ENCODE data around the gene FSTL4.

The FSTL4 gene

DNA sequence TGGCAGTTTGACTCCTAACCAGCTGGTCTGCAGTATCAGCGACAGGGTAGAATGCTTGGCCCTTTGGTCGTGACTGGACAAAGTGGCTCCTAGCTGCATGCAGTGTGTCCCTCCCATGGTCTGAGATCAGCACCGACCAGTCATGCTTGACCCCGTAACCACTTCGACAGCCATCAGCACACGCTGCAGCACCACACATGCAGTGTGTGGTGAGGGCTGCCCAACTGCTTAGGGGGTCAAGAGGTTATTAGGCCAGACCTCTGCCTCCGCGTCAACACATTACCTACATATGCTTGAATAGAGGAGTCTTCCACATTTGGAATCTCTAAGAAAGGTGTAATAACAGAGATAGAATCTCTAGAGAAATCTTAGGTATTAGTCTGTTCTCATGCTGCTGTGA is 139.1 kb downstream of the FSTL4 start:
- DNase-seq, result no peak

DNA sequence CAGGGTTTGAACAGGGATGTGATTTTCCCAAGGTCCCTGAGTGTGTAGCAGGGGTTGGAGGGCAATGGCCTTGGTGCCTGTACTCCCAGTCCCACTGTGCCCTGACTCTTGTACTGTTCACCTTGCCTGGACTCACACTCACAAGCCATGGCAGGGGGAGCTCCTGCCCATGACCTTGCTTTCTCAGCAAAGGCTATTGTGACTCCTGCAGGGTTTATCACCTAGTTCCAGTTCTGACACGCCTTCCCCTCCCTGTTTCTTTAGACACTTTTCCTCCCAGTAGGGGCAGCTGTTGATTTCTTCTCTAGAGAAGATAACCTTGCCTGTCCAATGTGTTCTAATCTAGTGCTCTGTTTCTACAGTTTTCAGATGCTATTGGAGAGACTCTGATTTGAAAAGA is 139.5 kb downstream of the FSTL4 start:
- DNase-seq, result no peak

GRCh38 chr5:133471699-133472098 is 140.6 kb downstream of the FSTL4 start:
- DNase-seq, result no peak

DNA sequence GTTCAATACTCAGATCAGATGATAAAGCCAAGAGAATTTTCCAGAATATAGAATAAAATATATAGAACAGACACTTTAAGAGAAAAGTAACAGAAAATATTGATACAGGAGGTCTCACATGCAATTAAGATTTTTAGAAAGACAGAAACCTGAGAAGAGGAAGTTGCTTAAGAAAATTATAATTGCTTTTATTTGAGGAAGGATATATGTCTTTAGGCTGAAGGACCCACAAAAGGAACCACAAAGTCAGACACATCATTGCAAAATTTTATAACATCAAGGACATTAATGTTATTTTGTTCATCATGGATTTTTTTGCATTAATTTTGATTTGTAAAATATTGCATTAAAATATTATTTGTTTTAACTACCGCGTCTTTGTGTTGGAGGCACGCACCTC is 141.5 kb downstream of the FSTL4 start:
- no peak for DNase-seq

DNA sequence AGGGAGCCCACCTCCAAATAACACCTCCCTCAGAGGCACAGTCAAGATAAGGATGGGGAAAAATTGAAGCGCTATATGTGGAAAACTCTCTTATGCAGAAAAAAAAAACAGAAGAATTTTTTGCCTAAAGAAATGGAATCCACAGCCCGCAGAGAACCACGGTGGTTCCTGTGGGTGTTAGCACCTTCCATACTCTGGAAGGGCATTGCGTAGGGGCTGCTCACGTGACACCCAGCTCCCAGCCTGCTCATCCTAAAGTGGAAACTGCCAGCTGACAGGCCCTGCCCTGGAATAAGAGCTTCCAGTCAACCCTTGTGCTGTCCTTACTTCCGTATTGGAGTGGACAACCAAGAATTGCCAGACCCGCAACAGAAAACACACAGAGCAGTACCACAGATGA is 142.5 kb downstream of the FSTL4 start:
- DNase-seq, result no peak

DNA sequence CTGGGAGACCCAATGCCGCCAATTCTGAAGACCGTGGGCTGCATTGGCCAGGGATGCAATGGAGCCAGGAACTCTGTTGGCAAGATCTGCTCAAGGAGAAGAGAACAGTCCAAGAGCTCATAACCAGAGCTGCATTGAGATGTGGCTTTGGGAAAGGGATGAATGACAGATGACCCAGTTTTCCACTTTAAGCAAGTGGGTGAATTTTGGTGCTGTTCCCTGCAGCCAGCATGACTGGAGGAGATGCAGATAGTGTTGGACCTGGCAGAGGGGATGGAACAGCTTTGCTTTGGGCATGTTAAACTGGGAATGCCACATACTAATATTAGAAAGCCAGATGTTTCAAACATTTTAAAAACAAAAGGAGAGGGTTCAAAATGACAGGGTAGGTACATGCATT is 143.1 kb downstream of the FSTL4 start:
- DNase-seq, result no peak

DNA sequence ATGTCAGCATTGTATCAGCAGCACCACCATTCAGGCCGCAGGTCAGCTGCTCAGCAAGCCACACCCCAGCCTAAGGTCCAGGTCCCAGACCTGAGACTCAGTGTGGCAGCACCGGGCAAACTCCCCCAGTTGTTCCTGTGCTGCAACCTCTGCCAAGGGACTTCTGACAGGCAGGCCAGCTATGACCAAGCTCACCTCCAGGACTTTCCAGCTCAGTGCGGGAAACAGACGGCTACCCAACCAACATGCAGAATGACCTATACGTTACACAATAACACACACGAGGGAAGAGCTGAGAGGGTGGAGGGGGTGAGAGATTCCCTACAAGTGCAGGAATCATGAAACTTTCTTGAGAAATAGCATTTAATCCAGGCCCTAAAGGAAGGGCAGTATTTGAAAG is 143.7 kb downstream of the FSTL4 start:
- no peak for DNase-seq

DNA sequence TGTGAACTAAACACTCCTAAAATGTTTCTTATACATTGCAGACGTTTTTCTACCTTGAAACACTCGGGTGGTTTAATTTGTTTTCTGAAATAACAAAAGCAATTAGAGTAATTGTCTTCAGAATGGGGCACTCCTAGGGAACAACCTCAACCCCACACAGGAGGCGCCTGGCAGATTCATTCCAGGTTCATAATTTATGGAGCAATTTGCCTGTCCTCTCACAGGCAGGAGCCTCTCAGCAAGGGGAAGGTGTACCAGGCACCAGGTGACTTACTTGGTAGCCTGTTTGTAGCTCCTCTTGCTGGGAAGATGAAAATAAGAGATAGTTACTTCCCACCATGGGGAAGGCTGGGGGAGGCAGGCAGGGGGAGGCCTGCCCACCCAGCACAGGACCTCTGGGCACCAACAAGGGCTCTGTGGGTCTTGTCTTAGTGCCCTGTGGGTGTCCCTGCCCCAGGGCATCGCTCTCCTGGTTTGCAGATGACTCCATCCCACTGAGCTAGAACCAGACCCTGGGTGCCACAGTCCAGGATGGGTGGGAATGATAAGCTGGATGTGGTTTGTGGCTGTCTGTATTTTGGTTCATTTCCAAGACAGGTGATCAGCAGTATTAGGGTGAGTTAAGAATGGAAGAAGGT is 144.4 kb downstream of the FSTL4 start:
- no peak for DNase-seq

DNA sequence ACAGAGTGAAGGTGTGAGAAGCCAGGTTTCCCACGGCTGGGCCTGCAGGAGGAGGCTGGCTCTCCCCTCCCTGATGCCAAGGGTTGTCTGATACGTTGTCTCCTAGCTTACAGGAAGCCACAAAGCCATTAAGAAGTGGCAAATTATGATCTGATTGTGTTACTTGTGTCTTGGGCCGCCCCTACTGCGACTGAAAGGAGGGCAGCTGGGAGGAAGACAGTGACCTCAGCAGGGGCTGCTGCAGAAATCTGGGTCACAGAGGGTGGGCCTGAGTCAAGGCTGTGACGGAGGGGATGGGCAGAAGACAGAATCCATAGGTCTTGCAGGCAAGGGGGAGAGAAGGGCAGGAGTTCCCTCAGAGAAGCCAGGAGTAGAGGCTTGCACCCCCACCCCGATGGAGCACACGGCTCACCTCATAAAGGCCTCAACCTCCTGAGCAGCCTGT is 145.0 kb downstream of the FSTL4 start:
- no peak for DNase-seq

DNA sequence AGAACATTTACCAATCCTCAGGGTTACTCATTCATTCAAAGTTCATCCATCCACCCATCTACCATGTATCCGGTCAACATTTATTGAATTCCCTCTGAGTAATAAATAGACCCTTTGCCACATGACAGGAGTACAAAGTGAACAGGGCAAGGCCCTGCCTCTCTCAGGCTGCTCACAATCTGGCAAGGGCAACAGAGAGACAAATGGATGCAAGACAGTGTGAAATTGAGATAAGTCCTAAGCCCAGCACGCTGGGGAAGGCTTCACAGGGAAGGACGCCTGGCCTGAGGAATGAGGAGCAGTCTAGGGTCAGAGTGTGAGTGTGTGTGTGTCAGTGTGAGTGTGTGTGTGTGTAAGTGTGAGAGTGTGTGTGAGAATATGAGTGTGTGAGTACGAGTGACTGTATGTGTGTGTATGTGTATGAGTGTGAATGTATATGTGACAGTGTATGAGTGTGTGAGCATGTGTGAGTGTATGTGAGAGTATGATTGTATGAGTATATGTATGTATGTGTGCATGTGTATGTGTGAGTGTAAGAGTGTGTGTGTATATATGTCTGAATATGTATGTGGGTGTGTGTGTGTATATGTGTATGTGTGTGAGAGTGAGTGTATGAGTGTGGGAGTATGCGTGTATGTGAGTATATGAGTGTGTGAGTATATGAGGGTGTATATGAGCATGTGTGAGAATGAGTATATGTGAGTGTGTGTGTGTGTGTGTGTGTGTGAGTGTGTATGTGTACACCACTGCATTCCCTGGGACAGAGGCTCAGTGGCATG is 145.6 kb downstream of the FSTL4 start:
- DNase-seq, result no peak

DNA sequence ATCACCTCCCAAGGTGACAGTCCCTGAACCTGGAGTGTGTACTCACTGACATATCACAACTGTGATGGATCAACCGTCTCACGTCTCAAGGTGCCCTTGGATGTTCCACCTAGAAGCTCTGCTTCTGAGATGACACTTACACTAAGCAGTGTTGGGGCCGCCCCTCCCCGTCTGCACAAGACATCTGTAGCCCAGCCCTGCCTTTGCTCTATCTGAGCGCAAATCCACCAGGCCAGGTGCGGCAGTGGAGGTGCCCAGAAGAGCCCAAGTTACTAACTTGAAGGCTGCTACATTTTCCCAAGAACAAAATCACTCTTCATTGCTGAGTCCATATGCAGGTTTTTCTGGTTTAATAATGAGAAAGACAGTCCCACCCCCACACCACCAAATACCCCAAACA is 148.3 kb downstream of the FSTL4 start:
- no peak for DNase-seq

GRCh38 chr5:133461796-133462516 is 150.4 kb downstream of the FSTL4 start:
- DNase-seq, result no peak

DNA sequence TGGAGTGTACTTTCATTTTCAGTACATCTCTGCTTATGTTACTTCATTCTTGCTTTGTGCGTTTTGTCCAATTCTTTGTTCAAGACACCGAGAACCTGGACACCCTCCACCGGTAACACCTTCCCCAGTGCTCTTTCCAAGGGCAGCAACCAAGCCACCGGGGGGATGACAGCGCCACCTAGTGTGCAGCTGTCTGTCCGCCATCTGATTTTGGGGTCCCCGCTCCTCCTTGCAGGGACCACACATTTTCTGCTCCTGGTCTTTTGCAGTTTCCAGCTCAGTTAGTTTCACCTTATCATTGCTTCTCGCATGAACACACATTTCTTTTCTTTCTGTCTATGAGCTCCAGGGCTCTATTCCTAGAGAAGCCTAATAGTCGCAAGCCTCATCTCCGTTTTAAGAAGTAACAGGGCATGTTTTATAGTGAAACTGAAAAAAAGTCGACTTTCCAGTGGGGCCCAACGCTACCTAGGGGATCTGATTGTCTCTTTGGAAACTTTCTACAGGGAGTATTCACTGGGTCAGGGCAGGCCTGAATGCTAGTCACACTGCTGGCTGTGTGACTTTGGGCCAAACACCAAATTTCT is 152.1 kb downstream of the FSTL4 start:
- DNase-seq, result no peak

- DNase-seq, result no peak
Observed at GRCh38 chr5:133459474-133460160, 152.7 kb downstream of the FSTL4 start.

- DNase-seq, result no peak
Observed at GRCh38 chr5:133458435-133458834, 153.9 kb downstream of the FSTL4 start.

DNA sequence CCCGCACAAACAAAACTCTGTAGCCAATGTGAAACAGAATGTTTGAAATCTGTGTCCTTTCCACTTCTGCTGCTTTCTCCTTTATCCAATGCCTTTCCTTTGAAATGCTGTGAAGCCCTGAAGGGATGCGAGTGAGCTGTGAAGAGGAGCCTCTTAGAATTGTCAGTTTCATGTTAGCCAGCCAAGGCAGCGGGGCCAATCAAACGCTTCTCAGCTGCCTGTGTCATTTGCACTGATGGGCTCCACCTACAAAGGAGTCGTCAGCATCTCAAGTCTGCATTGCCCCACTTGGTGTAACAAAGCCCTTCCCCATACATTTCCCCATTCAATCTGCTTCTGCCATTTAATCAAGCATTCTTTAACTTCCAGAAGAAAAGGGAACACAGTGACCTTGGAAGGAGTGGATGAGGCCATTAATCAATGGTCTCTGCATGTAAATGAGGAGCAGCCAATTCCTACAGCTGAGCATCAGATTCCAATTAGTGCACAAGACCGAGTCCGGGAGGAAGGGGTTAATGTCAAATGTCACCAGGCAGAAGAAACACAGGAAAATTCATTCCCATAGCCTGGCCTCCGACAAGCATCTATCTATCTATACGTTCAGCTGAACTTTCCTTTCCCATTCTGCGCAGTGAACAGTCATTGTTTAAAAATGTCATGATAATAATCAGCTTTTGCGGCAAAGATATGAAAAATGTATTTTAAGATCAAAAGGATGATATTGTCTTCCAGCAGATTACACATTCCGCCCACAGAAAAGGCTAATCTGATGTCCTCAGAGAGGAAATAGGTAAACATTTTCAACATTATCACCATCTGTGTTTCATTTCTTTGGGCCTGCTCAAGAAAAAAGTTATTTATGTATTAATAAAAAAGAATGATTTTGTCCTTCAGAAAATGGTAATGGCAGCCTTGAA is 154.6 kb downstream of the FSTL4 start:
- DNase-seq, result no peak

DNA sequence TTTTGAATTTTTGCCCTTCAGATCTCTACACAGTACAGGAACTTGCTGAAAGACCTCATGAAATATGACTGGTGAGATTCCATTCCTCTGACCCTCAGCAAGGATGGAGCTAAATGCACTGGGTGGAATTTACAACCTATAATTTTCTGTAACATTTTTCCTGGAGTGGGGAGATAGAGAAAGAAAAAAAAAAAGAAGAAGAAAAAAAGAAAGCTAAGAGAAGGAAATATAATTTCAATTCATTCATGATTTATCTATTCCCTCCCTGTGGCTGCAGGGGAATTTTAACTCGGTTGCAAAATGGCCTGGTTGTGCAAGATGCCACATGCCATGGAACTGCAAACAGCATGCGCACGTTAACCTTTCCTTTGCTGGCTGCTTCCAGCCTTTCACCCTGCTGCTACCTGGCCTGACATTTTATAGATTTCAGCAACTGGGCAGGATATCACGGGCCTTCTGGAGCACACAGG is 155.4 kb downstream of the FSTL4 start:
- no peak for DNase-seq

DNA sequence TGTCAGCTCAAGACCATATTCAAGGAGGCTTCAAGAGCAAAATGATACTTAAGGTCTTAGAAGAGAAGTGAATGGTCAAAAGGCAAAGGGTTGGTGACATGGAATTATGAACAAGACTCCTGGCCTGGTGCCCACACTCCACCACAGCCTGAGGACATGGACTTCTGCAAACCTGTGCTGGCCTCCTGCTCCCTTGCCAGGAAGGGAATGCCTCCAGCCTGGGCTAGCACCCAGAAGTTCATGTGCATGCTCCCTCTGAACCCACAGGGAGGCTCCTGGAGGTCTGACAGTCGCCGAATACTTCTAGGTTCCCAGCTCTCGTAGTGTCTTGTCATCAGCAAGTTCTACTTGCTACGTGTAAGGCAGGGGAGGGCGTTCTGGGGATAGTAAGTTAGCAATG is 156.7 kb downstream of the FSTL4 start:
- no peak for DNase-seq

DNA sequence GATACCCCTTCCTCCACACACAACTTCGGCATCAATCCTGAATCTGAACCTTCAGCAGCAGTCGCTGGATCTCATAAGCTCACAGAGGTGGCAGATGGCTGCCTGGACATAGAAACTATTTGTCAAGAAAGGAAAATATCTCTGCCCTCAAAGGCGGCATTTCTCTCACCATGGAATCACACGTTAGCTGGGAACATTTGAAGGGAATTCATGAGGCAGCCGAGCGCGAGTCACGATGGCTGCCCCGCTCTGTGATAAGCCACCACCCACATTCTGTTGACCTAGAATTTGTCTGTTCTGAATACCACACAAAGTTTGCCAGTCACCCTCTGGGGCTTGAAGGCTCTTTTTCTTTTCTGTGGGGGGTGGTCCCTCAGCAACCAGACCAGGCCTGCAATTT is 157.9 kb downstream of the FSTL4 start:
- no peak for DNase-seq

GRCh38 chr5:133453831-133454230 is 158.5 kb downstream of the FSTL4 start:
- DNase-seq, result no peak

DNA sequence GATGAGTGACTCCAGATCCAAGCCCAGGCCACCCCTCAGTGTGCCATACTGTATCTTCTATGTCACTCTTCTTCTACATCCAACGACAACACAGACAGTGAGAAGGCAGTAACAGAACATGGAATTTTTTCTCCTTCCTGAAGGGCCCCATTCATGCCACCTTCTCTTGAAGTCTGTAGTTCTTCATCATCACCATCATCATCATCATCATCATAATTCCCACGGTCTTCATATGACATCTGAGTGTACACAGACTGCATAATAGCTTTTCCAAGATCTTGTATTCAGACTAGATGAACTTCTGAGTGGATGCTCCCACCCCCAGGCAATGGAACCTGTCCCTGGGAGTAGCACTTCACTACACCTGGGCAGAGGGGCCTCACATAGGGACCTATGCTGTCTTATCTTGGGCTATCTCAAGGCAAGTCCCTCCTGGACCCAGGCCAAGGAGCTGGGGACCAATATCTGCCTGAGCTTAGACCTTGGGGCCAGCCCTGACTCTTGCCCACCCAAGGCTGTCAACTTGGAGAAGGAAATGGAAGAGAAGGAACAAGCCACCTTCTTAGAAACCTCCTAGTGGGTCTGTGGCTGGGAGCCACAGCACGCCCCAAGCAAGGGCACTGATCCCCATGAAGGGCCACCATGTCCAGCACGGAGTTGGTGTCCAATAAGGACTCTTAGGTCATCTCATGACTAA is 159.1 kb downstream of the FSTL4 start:
- DNase-seq, result no peak

Data from activated gamma-delta T cell (primary cell).